OCI-LY1 (cell line): ENCODE data around the gene REC8.

Source experiments
- H2AFZ ChIP-seq: fragments of 200-600 bp; sonication (generic), shearing (Covaris generic); 2 replicates; pipeline ENCODE4 v1.6.0; 2014; ENCODE audit warnings: antibody characterized with exemption, mild to moderate bottlenecking, low read length
- H3F3A ChIP-seq: fragments of 200-600 bp; sonication (generic), shearing (Covaris generic); 2 replicates; pipeline ENCODE4 v1.6.0; 2014; ENCODE audit warnings: mild to moderate bottlenecking, antibody characterized with exemption, low read length, moderate library complexity; ENCODE audit not compliant: insufficient read depth
- H3K27ac ChIP-seq: fragments of 200-600 bp; sonication (generic); 2 replicates; pipeline ENCODE4 v1.5.1; 2014; ENCODE audit warnings: low read length, mixed run types, mild to moderate bottlenecking, low read depth; ENCODE audit not compliant: poor library complexity, severe bottlenecking
- H3K27me3 ChIP-seq: fragments of 200-600 bp; sonication (generic); 2 replicates; pipeline ENCODE4 v1.6.0; 2014; ENCODE audit warnings: antibody characterized with exemption, mild to moderate bottlenecking, low read length, moderate library complexity; ENCODE audit not compliant: insufficient read depth
- H3K36me3 ChIP-seq: fragments of 200-600 bp; sonication (generic); 2 replicates; pipeline ENCODE4 v1.6.1; 2014; ENCODE audit warnings: mild to moderate bottlenecking, antibody characterized with exemption, low read length, moderate library complexity, mixed read lengths; ENCODE audit not compliant: insufficient read depth
- H3K4me1 ChIP-seq: fragments of 200-600 bp; sonication (generic); 2 replicates; pipeline ENCODE4 v1.5.1; 2014; ENCODE audit warnings: mild to moderate bottlenecking, low read length, moderate library complexity; ENCODE audit not compliant: insufficient read depth, severe bottlenecking
- H3K4me2 ChIP-seq: fragments of 200-600 bp; sonication (generic), shearing (Covaris generic); 2 replicates; pipeline ENCODE4 v1.6.1; 2014; ENCODE audit warnings: low read length
- H3K4me3 ChIP-seq: fragments of 200-600 bp; sonication (generic); 2 replicates; pipeline ENCODE4 v1.5.1; 2014; ENCODE audit warnings: low read length, low read depth, mild to moderate bottlenecking, mixed read lengths; ENCODE audit not compliant: poor library complexity, severe bottlenecking
- H3K79me2 ChIP-seq: fragments of 200-600 bp; shearing (Covaris generic); 2 replicates; pipeline ENCODE4 v1.6.1; 2016; ENCODE audit warnings: mixed run types, low read length, mixed read lengths; ENCODE audit not compliant: insufficient read depth
- H3K9ac ChIP-seq: fragments of 200-600 bp; sonication (generic), shearing (Covaris generic); 2 replicates; pipeline ENCODE4 v1.6.1; 2014; ENCODE audit warnings: mild to moderate bottlenecking, low read length, mixed read lengths
- H3K9me2 ChIP-seq: fragments of 200-600 bp; sonication (generic), shearing (Covaris generic); 2 replicates; pipeline ENCODE4 v1.6.1; 2014; ENCODE audit warnings: low read depth, mild to moderate bottlenecking, low read length, mixed read lengths
- H3K9me3 ChIP-seq: fragments of 200-600 bp; shearing (Covaris generic); 2 replicates; pipeline ENCODE4 v1.6.1; 2014; ENCODE audit warnings: low read length, mixed read lengths
- H4K20me1 ChIP-seq: fragments of 200-600 bp; sonication (generic), shearing (Covaris generic); 2 replicates; pipeline ENCODE4 v1.6.0; 2016; ENCODE audit warnings: mild to moderate bottlenecking, low read length; ENCODE audit not compliant: insufficient read depth
- CTCF ChIP-seq: fragments of 200-600 bp; sonication (generic), shearing (Covaris generic); IDR thresholded peaks from 2 replicates; pipeline ENCODE4 v1.5.1; 2017; ENCODE audit warnings: mild to moderate bottlenecking, antibody characterized with exemption, low read length, moderate library complexity, mixed read lengths
- EZH2 ChIP-seq: fragments of 200-600 bp; sonication (generic), shearing (Covaris generic); IDR thresholded peaks from 2 replicates; pipeline ENCODE4 v1.8.0; 2017; ENCODE audit warnings: borderline replicate concordance, mixed run types, mild to moderate bottlenecking, antibody characterized with exemption, low read length, moderate library complexity, mixed read lengths

REC8 gene

GRCh38 chr14:24129410-24129998 is 42.4 kb upstream of the REC8 start:
- TF ChIP-seq EZH2 (no peak), CTCF (no peak)
- Histone ChIP-seq H3K36me3 (no peaks in the 10 kb centered on the region), H3K27me3 (no peaks in the 10 kb centered on the region), H3K4me2 (no peak overlapping the region), H3K79me2 (no peaks in the 10 kb centered on the region), H3K4me3 (no peak overlapping the region), H3K9me2 (no peaks in the 10 kb centered on the region), H3K9me3 (no peaks in the 10 kb centered on the region), H2AFZ (no peak overlapping the region), H4K20me1 (no peaks in the 10 kb centered on the region), H3K4me1 (peaks cover 12% of the 10 kb centered on the region), H3K9ac (no peak overlapping the region), H3K27ac (no peak overlapping the region), H3F3A (no peaks in the 10 kb centered on the region)

DNA sequence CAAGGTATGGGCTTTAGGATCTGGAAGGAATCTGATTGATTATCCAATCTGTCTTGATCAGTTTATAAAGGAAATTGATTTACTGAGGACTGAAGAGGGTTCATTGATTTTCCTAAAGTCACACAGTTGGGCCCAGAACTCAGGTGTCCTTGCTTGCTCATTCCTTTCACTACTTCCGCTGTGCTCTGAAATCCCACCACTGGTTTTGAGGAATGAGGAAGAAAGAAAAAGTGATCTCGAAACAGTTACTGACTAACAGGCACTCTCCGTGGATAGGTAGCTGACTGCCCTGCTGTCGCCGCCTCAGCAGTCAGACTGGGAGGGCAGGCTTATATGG is 41.5 kb upstream of the REC8 start, which contains the start of gene FITM1:
FITM1 (plus strand) TSS at position 280 of the 337 bp plus-strand sequence. CDS start 905 bp downstream, outside the sequence.
- H3K36me3 ChIP-seq: no peaks in the 10 kb centered on the region
- H3K9me2 ChIP-seq: no peaks in the 10 kb centered on the region
- no peaks in the 10 kb centered on the region for H3K27me3 ChIP-seq
- H3F3A ChIP-seq: no peaks in the 10 kb centered on the region
- no peaks in the 10 kb centered on the region for H4K20me1 ChIP-seq
- no peak within 1 kb of the TSS for H3K27ac ChIP-seq
- TF ChIP-seq CTCF: no peak
- TF ChIP-seq EZH2: no peak
- no peak within 1 kb of the TSS for H2AFZ ChIP-seq
- peaks cover 14% of the 10 kb centered on the region for H3K4me1 ChIP-seq
- no peak within 1 kb of the TSS for H3K4me2 ChIP-seq
- no peak within 1 kb of the TSS for H3K4me3 ChIP-seq
- H3K9me3 ChIP-seq: no peaks in the 10 kb centered on the region
- no peak within 1 kb of the TSS for H3K9ac ChIP-seq
- no peaks in the 10 kb centered on the region for H3K79me2 ChIP-seq

GRCh38 chr14:24130717-24131548 is 40.9 kb upstream of the REC8 start:
- no peak overlapping the region for H3K9ac ChIP-seq
- H3K9me2 ChIP-seq: no peaks in the 10 kb centered on the region
- H3K9me3 ChIP-seq: no peaks in the 10 kb centered on the region
- H3K4me1 ChIP-seq: peaks cover 18% of the 10 kb centered on the region
- no peaks in the 10 kb centered on the region for H4K20me1 ChIP-seq
- H3K27me3 ChIP-seq: no peaks in the 10 kb centered on the region
- H2AFZ ChIP-seq: no peak overlapping the region
- no peak for TF ChIP-seq EZH2
- TF ChIP-seq CTCF: no peak
- H3F3A ChIP-seq: no peaks in the 10 kb centered on the region
- H3K4me2 ChIP-seq: no peak overlapping the region
- no peaks in the 10 kb centered on the region for H3K36me3 ChIP-seq
- no peak overlapping the region for H3K27ac ChIP-seq
- H3K79me2 ChIP-seq: no peaks in the 10 kb centered on the region
- H3K4me3 ChIP-seq: no peak overlapping the region
